Measurements from ENCODE around the gene UBL7. TPM values are rescaled to one million over a fixed set of nuclear protein-coding genes. Genes with fewer than 3 reads are reported as not detected.

UBL7 gene
- total and polyA plus RNA-seq, 3 donors from 2014 or later: 61.9 to 104 (median 70.6) TPM

DNA sequence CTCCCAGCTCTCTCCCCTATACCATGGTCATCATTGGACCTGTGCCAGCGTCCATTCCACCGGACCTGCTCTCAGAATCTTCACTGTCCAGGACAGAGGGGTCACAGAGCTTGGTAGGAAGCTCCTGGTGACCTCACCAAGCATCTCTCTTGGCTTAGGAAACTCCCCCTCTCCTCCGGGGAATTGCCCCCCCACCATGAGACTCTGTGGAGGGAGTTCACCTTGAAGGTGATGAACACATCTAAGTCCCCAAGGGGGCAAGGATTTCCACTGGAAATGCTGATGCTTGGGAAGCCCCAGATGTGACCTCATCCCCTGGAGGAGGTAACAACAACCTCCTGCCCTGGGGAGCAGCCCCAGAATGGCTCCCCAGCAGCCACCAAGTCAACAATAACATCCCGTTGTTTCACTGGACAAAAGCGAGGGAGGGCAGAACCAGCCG, 30.4 kb downstream of the UBL7 start:
- intact Hi-C loops (cut with DNase I; ENCODE audit: low total_unique reads): no loop called here
- 59 to 74% methylated on average over 5 to 6 of the region's 6 CpGs for WGBS, 2 donors
- Histone ChIP-seq H3K27me3 (no peaks in the 10 kb centered on the region), H3K36me3 (ENCODE audit: low read depth, missing control alignments) (no peaks in the 10 kb centered on the region), H3K9me3 (no peaks in the 10 kb centered on the region), H3K27ac (no peak overlapping the region), H3K4me3 (no peak overlapping the region), H3K4me1 (peaks cover 77% of the 10 kb centered on the region)
- no peak for DNase-seq
- TF ChIP-seq, protein P1, sequence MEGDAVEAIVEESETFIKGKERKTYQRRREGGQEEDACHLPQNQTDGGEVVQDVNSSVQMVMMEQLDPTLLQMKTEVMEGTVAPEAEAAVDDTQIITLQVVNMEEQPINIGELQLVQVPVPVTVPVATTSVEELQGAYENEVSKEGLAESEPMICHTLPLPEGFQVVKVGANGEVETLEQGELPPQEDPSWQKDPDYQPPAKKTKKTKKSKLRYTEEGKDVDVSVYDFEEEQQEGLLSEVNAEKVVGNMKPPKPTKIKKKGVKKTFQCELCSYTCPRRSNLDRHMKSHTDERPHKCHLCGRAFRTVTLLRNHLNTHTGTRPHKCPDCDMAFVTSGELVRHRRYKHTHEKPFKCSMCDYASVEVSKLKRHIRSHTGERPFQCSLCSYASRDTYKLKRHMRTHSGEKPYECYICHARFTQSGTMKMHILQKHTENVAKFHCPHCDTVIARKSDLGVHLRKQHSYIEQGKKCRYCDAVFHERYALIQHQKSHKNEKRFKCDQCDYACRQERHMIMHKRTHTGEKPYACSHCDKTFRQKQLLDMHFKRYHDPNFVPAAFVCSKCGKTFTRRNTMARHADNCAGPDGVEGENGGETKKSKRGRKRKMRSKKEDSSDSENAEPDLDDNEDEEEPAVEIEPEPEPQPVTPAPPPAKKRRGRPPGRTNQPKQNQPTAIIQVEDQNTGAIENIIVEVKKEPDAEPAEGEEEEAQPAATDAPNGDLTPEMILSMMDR (IDR thresholded peaks at IDR 0.05): no peak
- TF ChIP-seq POLR2A (IDR thresholded peaks at IDR 0.05): no peak

DNA sequence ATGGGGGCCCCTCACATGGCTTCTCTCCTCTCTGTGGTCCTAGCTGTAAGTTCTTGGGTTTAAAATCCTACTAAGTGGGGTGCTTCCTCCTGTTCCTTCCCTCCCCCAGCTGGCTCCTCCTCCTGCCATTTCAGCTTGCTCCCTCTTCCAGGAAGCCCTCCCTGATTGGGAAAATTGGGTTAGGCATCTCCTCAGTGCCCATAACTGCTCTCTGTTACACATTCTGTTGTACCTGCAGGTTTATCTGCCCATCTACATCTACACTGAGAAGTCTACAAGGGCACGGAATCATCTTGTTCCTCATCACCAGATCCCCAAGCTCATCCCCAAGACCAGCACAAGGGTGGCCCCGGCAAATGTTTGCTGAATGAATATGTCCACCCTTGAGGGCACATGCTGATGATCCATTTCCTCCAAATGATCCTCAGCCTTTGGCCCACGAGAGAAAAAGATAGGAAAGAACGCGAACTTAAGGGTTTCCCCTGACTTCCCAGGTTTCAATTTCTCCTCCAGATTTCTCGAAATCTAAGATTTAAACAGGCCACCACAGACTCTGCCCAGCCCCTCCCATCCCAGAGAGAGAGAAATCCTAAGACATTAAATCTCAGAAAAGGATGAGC, 31.1 kb downstream of the UBL7 start:
- H3K9me3 ChIP-seq: no peaks in the 10 kb centered on the region
- no peaks in the 10 kb centered on the region for H3K27me3 ChIP-seq
- intact Hi-C loops (cut with DNase I; ENCODE audit: low total_unique reads): no loop called here
- no peak overlapping the region for H3K4me3 ChIP-seq
- H3K36me3 ChIP-seq (ENCODE audit: low read depth, missing control alignments): no peaks in the 10 kb centered on the region
- peak overlapping the region; percentile 27 to 70 for H3K27ac ChIP-seq
- H3K4me1 ChIP-seq: peaks cover 77% of the 10 kb centered on the region
- DNase-seq: no peak
- WGBS, 2 donors: 64 to 76% methylated on average over 6 of the region's 6 CpGs
- TF ChIP-seq, protein P1 (IDR thresholded peaks at IDR 0.05): no peak
- no peak for TF ChIP-seq POLR2A (IDR thresholded peaks at IDR 0.05)

GRCh38 chr15:74428970-74429780, 31.8 kb downstream of the UBL7 start:
- H3K27ac ChIP-seq: peak overlapping the region; percentile 70 to 73
- WGBS, 2 donors: 62 to 66% methylated on average over 3 to 14 of the region's 14 CpGs
- no peaks in the 10 kb centered on the region for H3K9me3 ChIP-seq
- no peaks in the 10 kb centered on the region for H3K27me3 ChIP-seq
- DNase-seq: no peak
- TF ChIP-seq, protein P1 (IDR thresholded peaks at IDR 0.05): no peak
- no peak for TF ChIP-seq POLR2A (IDR thresholded peaks at IDR 0.05)
- intact Hi-C loops (cut with DNase I; ENCODE audit: low total_unique reads): no loop called here
- peaks cover 79% of the 10 kb centered on the region for H3K4me1 ChIP-seq
- no peak overlapping the region for H3K4me3 ChIP-seq
- H3K36me3 ChIP-seq (ENCODE audit: low read depth, missing control alignments): no peaks in the 10 kb centered on the region

DNA sequence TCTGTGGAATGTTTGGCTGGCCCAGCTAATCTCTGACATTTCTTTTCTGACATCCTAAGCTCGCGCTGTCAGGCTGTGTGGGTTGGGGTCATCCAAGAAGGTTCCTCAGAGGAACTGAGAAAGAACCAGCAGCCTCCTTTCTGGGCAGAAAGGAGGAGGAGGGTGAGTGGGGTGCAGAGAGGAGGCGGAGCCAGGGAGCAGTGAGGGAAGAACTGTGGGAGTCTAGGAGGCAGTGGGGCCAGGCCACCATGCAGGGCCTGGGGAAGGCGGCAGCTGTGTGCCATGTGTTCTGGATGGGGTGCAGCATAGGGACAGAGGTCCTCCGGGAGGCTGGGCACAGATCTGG, 32.5 kb downstream of the UBL7 start:
- TF ChIP-seq, protein P1 (IDR thresholded peaks at IDR 0.05): no peak
- no peak for TF ChIP-seq POLR2A (IDR thresholded peaks at IDR 0.05)
- 49 to 54% methylated on average over 5 of the region's 5 CpGs for WGBS, 2 donors
- Histone ChIP-seq H3K9me3 (no peaks in the 10 kb centered on the region), H3K27me3 (no peaks in the 10 kb centered on the region), H3K27ac (peak overlapping the region; percentile 70 to 73), H3K4me1 (peaks cover 84% of the 10 kb centered on the region), H3K4me3 (no peak overlapping the region), H3K36me3 (ENCODE audit: low read depth, missing control alignments) (no peaks in the 10 kb centered on the region)
- intact Hi-C loops (cut with DNase I; ENCODE audit: low total_unique reads): no loop called here
- DNase-seq: peak; percentile 63

All from testis (tissue), 3 donors.